OCI-LY1 (cell line): ENCODE results near the gene RTL10.

Source experiments
- H2AFZ ChIP-seq: fragments of 200-600 bp; sonication (generic), shearing (Covaris generic); 2 replicates; pipeline ENCODE4 v1.6.0; 2014; ENCODE audit warnings: antibody characterized with exemption, mild to moderate bottlenecking, low read length
- H3F3A ChIP-seq: fragments of 200-600 bp; sonication (generic), shearing (Covaris generic); 2 replicates; pipeline ENCODE4 v1.6.0; 2014; ENCODE audit warnings: mild to moderate bottlenecking, antibody characterized with exemption, low read length, moderate library complexity; ENCODE audit not compliant: insufficient read depth
- H3K27ac ChIP-seq: fragments of 200-600 bp; sonication (generic); 2 replicates; pipeline ENCODE4 v1.5.1; 2014; ENCODE audit warnings: low read length, mixed run types, mild to moderate bottlenecking, low read depth; ENCODE audit not compliant: poor library complexity, severe bottlenecking
- H3K27me3 ChIP-seq: fragments of 200-600 bp; sonication (generic); 2 replicates; pipeline ENCODE4 v1.6.0; 2014; ENCODE audit warnings: antibody characterized with exemption, mild to moderate bottlenecking, low read length, moderate library complexity; ENCODE audit not compliant: insufficient read depth
- H3K36me3 ChIP-seq: fragments of 200-600 bp; sonication (generic); 2 replicates; pipeline ENCODE4 v1.6.1; 2014; ENCODE audit warnings: mild to moderate bottlenecking, antibody characterized with exemption, low read length, moderate library complexity, mixed read lengths; ENCODE audit not compliant: insufficient read depth
- H3K4me1 ChIP-seq: fragments of 200-600 bp; sonication (generic); 2 replicates; pipeline ENCODE4 v1.5.1; 2014; ENCODE audit warnings: mild to moderate bottlenecking, low read length, moderate library complexity; ENCODE audit not compliant: insufficient read depth, severe bottlenecking
- H3K4me2 ChIP-seq: fragments of 200-600 bp; sonication (generic), shearing (Covaris generic); 2 replicates; pipeline ENCODE4 v1.6.1; 2014; ENCODE audit warnings: low read length
- H3K4me3 ChIP-seq: fragments of 200-600 bp; sonication (generic); 2 replicates; pipeline ENCODE4 v1.5.1; 2014; ENCODE audit warnings: low read length, low read depth, mild to moderate bottlenecking, mixed read lengths; ENCODE audit not compliant: poor library complexity, severe bottlenecking
- H3K79me2 ChIP-seq: fragments of 200-600 bp; shearing (Covaris generic); 2 replicates; pipeline ENCODE4 v1.6.1; 2016; ENCODE audit warnings: mixed run types, low read length, mixed read lengths; ENCODE audit not compliant: insufficient read depth
- H3K9ac ChIP-seq: fragments of 200-600 bp; sonication (generic), shearing (Covaris generic); 2 replicates; pipeline ENCODE4 v1.6.1; 2014; ENCODE audit warnings: mild to moderate bottlenecking, low read length, mixed read lengths
- H3K9me2 ChIP-seq: fragments of 200-600 bp; sonication (generic), shearing (Covaris generic); 2 replicates; pipeline ENCODE4 v1.6.1; 2014; ENCODE audit warnings: low read depth, mild to moderate bottlenecking, low read length, mixed read lengths
- H3K9me3 ChIP-seq: fragments of 200-600 bp; shearing (Covaris generic); 2 replicates; pipeline ENCODE4 v1.6.1; 2014; ENCODE audit warnings: low read length, mixed read lengths
- H4K20me1 ChIP-seq: fragments of 200-600 bp; sonication (generic), shearing (Covaris generic); 2 replicates; pipeline ENCODE4 v1.6.0; 2016; ENCODE audit warnings: mild to moderate bottlenecking, low read length; ENCODE audit not compliant: insufficient read depth
- EZH2 ChIP-seq: fragments of 200-600 bp; sonication (generic), shearing (Covaris generic); IDR thresholded peaks from 2 replicates; pipeline ENCODE4 v1.8.0; 2017; ENCODE audit warnings: borderline replicate concordance, mixed run types, mild to moderate bottlenecking, antibody characterized with exemption, low read length, moderate library complexity, mixed read lengths
- TF ChIP-seq, protein P1 (sequence below): fragments of 200-600 bp; sonication (generic), shearing (Covaris generic); IDR thresholded peaks from 2 replicates; pipeline ENCODE4 v1.5.1; 2017; ENCODE audit warnings: mild to moderate bottlenecking, antibody characterized with exemption, low read length, moderate library complexity, mixed read lengths

Gene RTL10

DNA sequence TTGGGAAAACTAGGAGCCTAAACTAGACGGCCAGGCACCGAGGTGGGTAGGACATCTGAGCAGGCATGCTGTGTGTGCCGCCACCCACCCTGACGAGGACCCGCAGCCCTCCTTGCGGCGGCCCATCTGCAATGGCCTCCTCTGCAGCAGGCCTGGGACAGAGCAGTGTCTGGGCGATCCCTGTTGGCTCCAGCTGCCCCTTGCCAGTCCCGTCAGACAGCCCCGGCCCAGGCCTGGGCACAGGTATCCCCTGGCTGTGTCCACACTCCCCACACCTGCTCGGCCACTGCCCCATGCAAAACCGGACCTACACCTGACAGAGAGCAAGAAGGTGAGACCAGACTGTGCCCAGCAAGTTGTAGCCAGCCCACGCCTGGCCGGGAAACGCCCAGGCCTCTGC, 38.7 kb upstream of the RTL10 start:
- no peaks in the 10 kb centered on the region for H3K27me3 ChIP-seq
- H3K9ac ChIP-seq: peak overlapping the region; percentile 70; the same call in 1 of the 2 replicates
- no peaks in the 10 kb centered on the region for H3K9me3 ChIP-seq
- no peaks in the 10 kb centered on the region for H3K9me2 ChIP-seq
- H3K36me3 ChIP-seq: no peaks in the 10 kb centered on the region
- no peaks in the 10 kb centered on the region for H3K79me2 ChIP-seq
- no peak overlapping the region for H3K4me2 ChIP-seq
- no peaks in the 10 kb centered on the region for H4K20me1 ChIP-seq
- no peak overlapping the region for H3K4me3 ChIP-seq
- peaks cover 70% of the 10 kb centered on the region for H3K4me1 ChIP-seq
- H3K27ac ChIP-seq: peak overlapping the region; percentile 100
- no peaks in the 10 kb centered on the region for H3F3A ChIP-seq
- H2AFZ ChIP-seq: no peak overlapping the region
- TF ChIP-seq, protein P1, sequence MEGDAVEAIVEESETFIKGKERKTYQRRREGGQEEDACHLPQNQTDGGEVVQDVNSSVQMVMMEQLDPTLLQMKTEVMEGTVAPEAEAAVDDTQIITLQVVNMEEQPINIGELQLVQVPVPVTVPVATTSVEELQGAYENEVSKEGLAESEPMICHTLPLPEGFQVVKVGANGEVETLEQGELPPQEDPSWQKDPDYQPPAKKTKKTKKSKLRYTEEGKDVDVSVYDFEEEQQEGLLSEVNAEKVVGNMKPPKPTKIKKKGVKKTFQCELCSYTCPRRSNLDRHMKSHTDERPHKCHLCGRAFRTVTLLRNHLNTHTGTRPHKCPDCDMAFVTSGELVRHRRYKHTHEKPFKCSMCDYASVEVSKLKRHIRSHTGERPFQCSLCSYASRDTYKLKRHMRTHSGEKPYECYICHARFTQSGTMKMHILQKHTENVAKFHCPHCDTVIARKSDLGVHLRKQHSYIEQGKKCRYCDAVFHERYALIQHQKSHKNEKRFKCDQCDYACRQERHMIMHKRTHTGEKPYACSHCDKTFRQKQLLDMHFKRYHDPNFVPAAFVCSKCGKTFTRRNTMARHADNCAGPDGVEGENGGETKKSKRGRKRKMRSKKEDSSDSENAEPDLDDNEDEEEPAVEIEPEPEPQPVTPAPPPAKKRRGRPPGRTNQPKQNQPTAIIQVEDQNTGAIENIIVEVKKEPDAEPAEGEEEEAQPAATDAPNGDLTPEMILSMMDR: no peak
- no peak for TF ChIP-seq EZH2

DNA sequence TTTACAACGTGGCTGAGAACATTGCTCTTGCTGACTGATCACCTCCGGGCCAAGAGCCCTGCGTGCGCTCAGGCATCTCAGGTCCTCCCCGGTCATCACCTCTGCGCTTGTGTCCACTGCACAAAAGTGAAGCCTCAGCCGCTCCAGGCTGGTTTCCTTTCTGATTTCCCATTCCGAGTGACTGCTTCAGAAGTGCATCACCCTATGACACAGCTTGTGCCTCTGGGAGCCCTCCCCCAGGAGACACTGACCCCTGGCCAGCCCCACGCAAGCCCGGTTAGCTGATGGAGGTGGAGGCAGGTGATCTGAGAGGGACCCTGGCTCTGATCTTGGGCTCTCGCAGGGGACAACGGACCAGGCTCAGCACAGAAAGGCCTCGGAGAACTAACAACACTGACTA, 38.3 kb upstream of the RTL10 start:
- TF ChIP-seq, protein P1: no peak
- TF ChIP-seq EZH2: no peak
- H3K9me2 ChIP-seq: no peaks in the 10 kb centered on the region
- H3K79me2 ChIP-seq: no peaks in the 10 kb centered on the region
- no peaks in the 10 kb centered on the region for H3F3A ChIP-seq
- peak overlapping the region; percentile 100 for H3K27ac ChIP-seq
- H3K4me3 ChIP-seq: no peak overlapping the region
- no peaks in the 10 kb centered on the region for H4K20me1 ChIP-seq
- H3K9ac ChIP-seq: peak overlapping the region; percentile 70; the same call in 1 of the 2 replicates
- no peaks in the 10 kb centered on the region for H3K36me3 ChIP-seq
- H3K4me2 ChIP-seq: peak overlapping the region; percentile 62; the same call in 1 of the 2 replicates
- no peaks in the 10 kb centered on the region for H3K27me3 ChIP-seq
- no peaks in the 10 kb centered on the region for H3K9me3 ChIP-seq
- H3K4me1 ChIP-seq: peaks cover 70% of the 10 kb centered on the region
- no peak overlapping the region for H2AFZ ChIP-seq

DNA sequence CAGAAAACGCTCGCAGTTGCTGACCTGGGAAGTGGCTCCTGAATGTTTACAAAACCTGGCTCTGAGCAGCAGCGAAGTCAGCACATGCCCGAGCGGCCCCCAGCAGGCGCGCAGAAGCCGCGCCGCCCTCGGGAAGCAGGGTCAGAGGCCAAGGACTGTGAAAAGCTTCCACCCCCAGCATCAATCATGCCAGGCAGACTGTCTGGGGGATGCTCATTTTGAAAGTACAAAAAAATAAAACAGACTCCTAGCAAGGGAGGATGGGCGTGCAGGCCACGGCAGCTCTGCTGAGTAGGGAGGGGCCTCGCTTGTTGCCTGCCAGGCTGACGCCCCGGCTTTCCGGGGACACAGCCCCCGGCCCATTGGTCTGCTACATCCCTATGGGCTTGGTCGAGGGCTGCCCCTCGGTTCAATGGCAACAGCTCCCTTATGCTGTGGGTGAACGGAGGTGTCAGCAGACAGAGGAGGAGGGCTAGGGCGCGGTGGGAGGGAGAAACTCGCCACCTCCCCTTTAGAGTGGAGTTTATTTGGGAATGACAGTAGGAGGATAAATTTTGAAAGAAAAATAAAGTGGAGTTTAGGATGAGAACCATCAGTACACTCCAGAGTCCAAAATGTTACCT, 37.7 kb upstream of the RTL10 start:
- Histone ChIP-seq H3F3A (no peaks in the 10 kb centered on the region), H3K4me1 (peaks cover 72% of the 10 kb centered on the region), H3K9me3 (no peaks in the 10 kb centered on the region), H3K79me2 (no peaks in the 10 kb centered on the region), H3K4me2 (peak overlapping the region; percentile 62), H2AFZ (no peak overlapping the region), H3K9me2 (no peaks in the 10 kb centered on the region), H4K20me1 (no peaks in the 10 kb centered on the region), H3K27ac (peak overlapping the region; percentile 100), H3K4me3 (peak overlapping the region; percentile 33), H3K9ac (peak overlapping the region; percentile 70), H3K36me3 (no peaks in the 10 kb centered on the region), H3K27me3 (no peaks in the 10 kb centered on the region)
- no peak for TF ChIP-seq EZH2
- TF ChIP-seq, protein P1: no peak
